ENCODE measurements around the gene CADM1. TPM values are rescaled to one million over a fixed set of nuclear protein-coding genes. Genes with fewer than 3 reads are reported as not detected.

Gene CADM1
- polyA plus RNA-seq, 1 donor (not counting 4 experiments of a cell fraction or from before 2014, with no cell fraction given), result 9.5 TPM

- H3K27me3 ChIP-seq (ENCODE audit: control insufficient read depth, extremely low read depth, insufficient read depth, low read length), result no peaks in the 10 kb centered on the region
- H3K4me1 ChIP-seq (ENCODE audit: control insufficient read depth, extremely low read depth, insufficient read depth, low read length), result no peaks in the 10 kb centered on the region
- DNase-seq (ENCODE audit: low read depth, low spot score), result no peak
- no peak for FAIRE-seq
- no peak overlapping the region for H2AFZ ChIP-seq (ENCODE audit: control insufficient read depth, low read length)
- dilution Hi-C loops (cut with MboI; ENCODE audit: extremely low pct_ligation_motif_present, low sequenced_read_pairs), result no loop called here
- H3K36me3 ChIP-seq (ENCODE audit: control insufficient read depth in 2 of 2, extremely low read depth in 1 of 2, insufficient read depth in 2 of 2, low read length in 2 of 2), result no peaks in the 10 kb centered on the region
- H3K9me1 ChIP-seq (ENCODE audit: control insufficient read depth, extremely low read depth, insufficient read depth, low read length), result no peaks in the 10 kb centered on the region
- H3K4me2 ChIP-seq (ENCODE audit: control insufficient read depth, extremely low read depth, insufficient read depth, low read depth, low read length), result no peak overlapping the region
- no peaks in the 10 kb centered on the region for H3K9me3 ChIP-seq (ENCODE audit: control insufficient read depth, low read depth, low read length)
- no peak overlapping the region for H3K4me3 ChIP-seq (ENCODE audit: control insufficient read depth in 2 of 3, extremely low read depth in 1 of 3, insufficient read depth in 2 of 3, low read depth in 1 of 3, low read length in 3 of 3)
- no peaks in the 10 kb centered on the region for H3K79me2 ChIP-seq (ENCODE audit: control insufficient read depth, insufficient read depth, low read length)
- no peak overlapping the region for H3K27ac ChIP-seq (ENCODE audit: control insufficient read depth, insufficient read depth, low read length)
- no peak for TF ChIP-seq EZH2 (IDR thresholded peaks at IDR 0.05; ENCODE audit: low read length)
- TF ChIP-seq CTCF (optimal IDR thresholded peaks at IDR 0.05 in 1 of 3, IDR thresholded peaks at IDR 0.05 in 1 of 3, conservative IDR thresholded peaks at IDR 0.05 in 1 of 3; ENCODE audit: extremely low read depth in 1 of 3, insufficient read depth in 2 of 3, low read length in 3 of 3), result no peak
- H4K20me1 ChIP-seq (ENCODE audit: control insufficient read depth, extremely low read depth, insufficient read depth, low read length), result no peaks in the 10 kb centered on the region
- H3K9ac ChIP-seq (ENCODE audit: control insufficient read depth, extremely low read depth, insufficient read depth, low read length), result no peak overlapping the region
Measured at GRCh38 chr11:115425816-115426215, 78.4 kb downstream of the CADM1 start.

- no peaks in the 10 kb centered on the region for H3K9me3 ChIP-seq (ENCODE audit: control insufficient read depth, low read depth, low read length)
- H3K27ac ChIP-seq (ENCODE audit: control insufficient read depth, insufficient read depth, low read length), result no peak overlapping the region
- dilution Hi-C loops (cut with MboI; ENCODE audit: extremely low pct_ligation_motif_present, low sequenced_read_pairs), result no loop called here
- no peak overlapping the region for H3K4me3 ChIP-seq (ENCODE audit: control insufficient read depth in 2 of 3, extremely low read depth in 1 of 3, insufficient read depth in 2 of 3, low read depth in 1 of 3, low read length in 3 of 3)
- no peaks in the 10 kb centered on the region for H3K27me3 ChIP-seq (ENCODE audit: control insufficient read depth, extremely low read depth, insufficient read depth, low read length)
- H3K4me1 ChIP-seq (ENCODE audit: control insufficient read depth, extremely low read depth, insufficient read depth, low read length), result no peaks in the 10 kb centered on the region
- no peak overlapping the region for H3K9ac ChIP-seq (ENCODE audit: control insufficient read depth, extremely low read depth, insufficient read depth, low read length)
- TF ChIP-seq EZH2 (IDR thresholded peaks at IDR 0.05; ENCODE audit: low read length) (no peak), CTCF (optimal IDR thresholded peaks at IDR 0.05 in 1 of 3, IDR thresholded peaks at IDR 0.05 in 1 of 3, conservative IDR thresholded peaks at IDR 0.05 in 1 of 3; ENCODE audit: extremely low read depth in 1 of 3, insufficient read depth in 2 of 3, low read length in 3 of 3) (no peak)
- H3K36me3 ChIP-seq (ENCODE audit: control insufficient read depth in 2 of 2, extremely low read depth in 1 of 2, insufficient read depth in 2 of 2, low read length in 2 of 2), result no peaks in the 10 kb centered on the region
- DNase-seq (ENCODE audit: low read depth, low spot score), result no peak
- H3K4me2 ChIP-seq (ENCODE audit: control insufficient read depth, extremely low read depth, insufficient read depth, low read depth, low read length), result no peak overlapping the region
- H2AFZ ChIP-seq (ENCODE audit: control insufficient read depth, low read length), result no peak overlapping the region
- no peaks in the 10 kb centered on the region for H3K79me2 ChIP-seq (ENCODE audit: control insufficient read depth, insufficient read depth, low read length)
- no peaks in the 10 kb centered on the region for H3K9me1 ChIP-seq (ENCODE audit: control insufficient read depth, extremely low read depth, insufficient read depth, low read length)
- FAIRE-seq, result no peak
- no peaks in the 10 kb centered on the region for H4K20me1 ChIP-seq (ENCODE audit: control insufficient read depth, extremely low read depth, insufficient read depth, low read length)
Measured at GRCh38 chr11:115425250-115425649, 79.0 kb downstream of the CADM1 start.

Measured in keratinocyte (primary cell).